Activated CD8-positive, alpha-beta memory T cell treated with anti-CD3 and anti-CD28 coated beads, Interleukin-2, amount 50 U/mL, for 4 hours (primary cell): ENCODE data around the gene ADAMTS17.

Source experiments
- DNase-seq: peaks from one replicate; pipeline ENCODE4 v3.0.0-alpha.2; 2020

The ADAMTS17 gene

GRCh38 chr15:100220058-100220768 is 121.6 kb downstream of the ADAMTS17 start:
- DNase-seq = no peak

DNA sequence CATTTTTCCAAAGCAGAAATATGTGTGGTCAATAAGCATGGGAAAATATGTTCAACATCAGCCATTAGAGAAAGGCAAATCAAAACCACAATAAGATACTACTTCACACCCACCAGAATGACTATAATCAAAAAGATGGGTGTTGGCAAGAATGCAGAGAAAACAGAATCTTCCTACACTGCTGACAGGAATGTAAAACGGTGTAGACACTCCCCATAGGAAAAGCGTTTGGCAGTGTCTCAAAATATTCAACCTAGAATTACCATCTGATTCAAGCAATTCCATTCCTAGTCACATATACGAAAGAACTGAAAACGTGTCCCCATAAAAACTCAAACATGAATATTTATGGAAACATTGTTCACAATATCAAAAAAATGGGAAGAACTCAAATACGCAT is 123.3 kb downstream of the ADAMTS17 start:
- DNase-seq = no peak

DNA sequence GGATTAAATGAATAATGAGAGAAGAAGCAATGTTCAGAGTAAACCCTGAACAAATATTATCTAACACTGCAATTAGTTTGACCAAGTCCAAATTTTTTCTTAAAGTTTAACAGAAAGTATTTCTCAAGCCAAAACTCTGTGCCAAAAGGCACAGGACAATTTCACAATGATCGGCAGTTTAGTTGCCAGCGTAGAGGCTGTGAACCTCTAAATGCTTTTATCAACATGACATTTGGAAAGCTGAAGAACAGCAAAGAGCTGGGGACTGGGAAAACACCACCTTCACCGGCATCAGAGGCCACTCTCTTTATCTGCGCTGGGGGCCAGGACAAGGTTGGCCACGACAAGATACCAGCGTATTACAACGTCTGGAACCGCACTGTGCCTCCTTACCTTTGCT is 125.6 kb downstream of the ADAMTS17 start:
- DNase-seq = no peak

DNA sequence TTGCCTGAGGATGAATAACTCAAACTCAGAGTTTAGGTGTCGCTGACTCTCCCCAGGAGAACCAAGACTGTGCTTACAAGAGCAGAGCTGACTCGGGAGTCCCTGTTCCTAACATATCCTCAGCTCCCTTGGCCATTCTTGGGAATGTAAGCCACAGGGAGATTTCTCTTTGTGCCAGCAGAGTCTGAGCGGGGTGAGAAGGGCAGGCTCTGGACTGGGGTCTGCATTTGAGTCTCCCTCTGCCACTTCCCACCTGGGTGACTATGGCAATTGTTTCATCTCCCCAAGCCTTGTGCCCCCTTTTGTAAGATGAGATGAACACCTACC is 126.0 kb downstream of the ADAMTS17 start:
- no peak for DNase-seq

GRCh38 chr15:100215031-100215842 is 126.5 kb downstream of the ADAMTS17 start:
- DNase-seq = no peak

DNA sequence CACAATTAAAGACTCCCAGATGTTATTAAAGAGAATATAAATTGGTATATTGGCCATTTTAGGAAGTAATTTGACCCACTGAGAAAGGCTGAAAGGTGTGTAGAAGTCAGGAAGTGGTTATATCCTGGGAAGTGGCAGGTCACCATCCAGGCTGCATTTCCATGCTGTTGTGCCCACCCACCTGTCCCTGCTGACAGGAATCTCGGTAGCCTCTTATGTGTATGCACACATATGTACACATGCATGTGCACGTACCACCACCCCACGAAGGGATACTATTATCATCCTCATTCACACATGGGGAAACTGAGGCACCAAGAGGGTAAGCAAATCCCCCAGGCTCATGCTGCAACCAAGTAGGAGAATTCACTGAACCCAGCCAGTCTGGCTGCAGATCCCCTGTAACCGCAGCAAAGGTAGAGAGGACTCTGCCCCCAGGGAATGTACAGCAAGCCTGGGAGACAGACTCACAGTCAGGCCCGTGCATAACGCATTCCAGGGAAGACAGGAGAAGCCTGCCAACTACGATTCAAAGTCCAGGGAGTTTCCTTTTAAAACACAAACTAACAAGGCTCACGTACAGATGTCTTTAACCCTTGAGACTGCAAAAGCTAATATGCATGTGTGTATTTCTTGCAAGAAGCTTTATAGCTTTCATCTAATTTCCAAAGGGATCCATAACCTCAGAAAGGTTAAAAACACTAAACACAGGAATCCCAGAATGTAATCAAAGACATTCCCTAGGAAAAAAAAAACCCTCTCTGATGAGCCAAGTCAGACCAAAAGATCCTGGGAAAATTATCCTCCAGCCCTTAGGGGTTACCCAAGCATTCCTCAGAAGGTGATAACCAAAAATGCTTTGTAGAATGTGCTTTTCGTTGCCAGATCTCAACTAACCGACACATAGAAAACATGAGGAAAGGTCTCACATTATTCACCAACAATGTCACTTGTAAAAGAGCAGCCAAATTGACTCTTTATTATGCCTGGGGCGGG is 129.6 kb downstream of the ADAMTS17 start:
- no peak for DNase-seq

DNA sequence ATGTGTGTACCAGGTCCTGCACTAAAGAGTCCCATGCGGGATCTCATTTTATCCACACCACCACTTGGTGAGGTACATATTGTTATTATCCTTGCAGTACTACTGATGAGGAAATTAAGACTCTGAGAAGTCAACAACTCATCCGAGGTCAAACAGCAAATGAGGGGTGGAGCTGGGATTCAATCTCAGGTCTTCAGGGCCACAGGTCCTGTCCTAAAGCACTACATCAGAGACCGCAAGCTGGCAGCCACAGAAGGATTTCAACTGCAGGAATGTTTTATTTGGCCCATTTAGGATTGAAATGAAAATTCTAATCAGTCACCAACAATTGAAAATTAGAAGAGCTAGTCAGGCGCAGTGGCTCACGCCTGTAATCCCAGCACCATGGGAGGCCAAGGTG is 131.4 kb downstream of the ADAMTS17 start:
- no peak for DNase-seq

DNA sequence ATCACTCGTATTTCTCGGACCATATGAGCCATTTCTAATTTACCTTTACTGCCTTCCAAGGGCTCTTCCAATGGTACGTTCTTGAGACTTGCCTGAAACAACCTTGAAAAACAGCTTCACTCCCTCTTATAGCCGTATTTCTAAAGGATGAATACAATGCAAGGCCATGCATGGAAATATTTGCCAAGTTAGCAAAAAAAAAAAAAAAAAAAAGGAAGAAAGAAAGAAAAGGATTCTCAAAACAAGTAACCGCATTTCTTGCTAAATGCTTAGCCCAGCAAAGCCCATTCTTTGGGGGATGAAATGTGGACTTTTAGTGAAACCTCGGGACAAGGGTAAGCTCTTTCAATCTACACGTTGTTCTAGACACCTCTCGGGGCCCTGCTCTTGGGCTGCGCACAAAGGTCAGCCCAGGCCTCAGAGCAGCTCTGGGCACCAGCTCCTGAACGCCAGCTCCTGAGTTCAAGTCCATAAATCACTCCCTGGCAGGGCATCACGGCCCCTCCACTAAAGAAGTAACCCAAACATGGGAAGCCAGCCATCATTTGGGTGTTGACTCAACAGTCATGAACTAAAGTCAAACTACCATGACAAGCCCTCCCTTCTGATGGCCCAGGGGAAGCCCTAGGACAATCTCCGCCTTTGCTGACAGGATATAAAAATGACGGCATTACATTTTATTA is 132.7 kb downstream of the ADAMTS17 start:
- no peak for DNase-seq

DNA sequence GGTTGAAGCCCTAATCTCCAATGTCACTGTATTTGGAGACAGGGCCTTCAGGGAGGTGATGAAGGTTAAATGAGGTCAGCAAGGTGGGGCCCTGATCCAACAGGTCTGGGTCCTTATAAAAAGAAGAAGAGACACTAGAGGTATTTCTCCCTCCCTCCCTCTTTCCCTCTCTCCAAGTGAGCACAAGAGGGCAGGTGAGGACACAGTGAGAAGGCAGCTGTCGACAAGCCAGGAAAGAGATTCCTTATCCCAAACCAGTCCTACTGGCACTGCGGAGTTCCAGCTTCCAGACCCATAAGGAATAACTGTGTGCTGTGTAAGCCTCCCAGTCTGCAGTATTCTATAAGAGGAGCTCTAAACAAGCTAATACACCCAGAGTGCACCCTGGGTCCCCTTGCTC is 134.7 kb downstream of the ADAMTS17 start:
- DNase-seq = no peak

DNA sequence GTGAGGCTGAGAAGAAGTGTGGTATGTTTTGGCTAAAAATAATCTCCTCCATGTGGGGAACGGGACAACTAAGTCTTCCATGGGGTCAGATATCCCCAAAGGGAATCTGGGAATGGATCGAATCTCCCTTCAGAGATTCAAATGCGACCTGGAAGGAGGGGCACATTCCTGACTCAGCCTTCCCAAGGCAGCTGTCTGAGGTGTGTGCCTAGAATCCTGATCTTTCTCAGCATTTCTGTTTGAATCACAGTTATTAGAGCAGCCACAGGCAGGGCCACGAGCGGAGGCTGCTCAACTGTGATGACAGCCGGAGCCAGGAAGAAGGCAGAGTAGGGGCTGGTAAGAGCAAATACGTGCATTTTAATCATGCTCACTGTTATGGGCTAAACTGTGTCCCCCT is 135.1 kb downstream of the ADAMTS17 start:
- no peak for DNase-seq

DNA sequence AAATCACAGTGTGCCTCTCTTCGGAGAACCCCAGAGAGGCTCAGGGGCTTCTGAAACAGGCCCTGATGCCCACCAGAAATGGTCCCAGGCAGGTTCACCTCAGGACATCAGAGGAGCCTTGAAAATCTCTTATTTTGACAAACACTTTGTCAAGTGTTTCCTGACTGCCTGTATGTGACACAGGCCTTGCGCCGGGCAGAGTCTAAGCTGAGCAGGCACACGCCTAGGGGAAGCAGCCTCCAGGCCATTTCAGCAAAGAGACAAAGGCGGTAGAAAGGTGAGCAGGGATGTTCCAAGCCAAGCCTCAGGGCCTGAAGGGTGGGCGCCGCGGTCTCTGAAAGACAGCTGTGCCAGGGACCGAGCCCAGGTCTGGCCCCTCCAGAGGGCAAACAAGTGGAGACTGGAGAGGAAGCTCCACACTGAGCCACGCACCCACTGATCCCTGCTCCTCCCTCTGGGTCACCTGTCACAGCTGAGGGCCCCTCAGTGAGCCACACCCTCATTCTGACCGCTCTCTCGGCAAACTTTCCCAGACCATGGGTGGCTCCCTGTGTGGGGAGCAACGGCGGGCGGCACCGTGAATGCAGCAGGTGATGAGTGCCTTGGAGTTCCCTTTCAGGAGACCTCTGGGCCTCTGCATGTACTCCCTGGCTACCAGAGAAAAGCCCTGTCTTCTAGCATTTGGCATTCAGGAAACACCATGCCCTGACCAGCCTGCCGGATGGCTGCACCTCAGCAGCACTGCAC is 136.1 kb downstream of the ADAMTS17 start:
- no peak for DNase-seq

DNA sequence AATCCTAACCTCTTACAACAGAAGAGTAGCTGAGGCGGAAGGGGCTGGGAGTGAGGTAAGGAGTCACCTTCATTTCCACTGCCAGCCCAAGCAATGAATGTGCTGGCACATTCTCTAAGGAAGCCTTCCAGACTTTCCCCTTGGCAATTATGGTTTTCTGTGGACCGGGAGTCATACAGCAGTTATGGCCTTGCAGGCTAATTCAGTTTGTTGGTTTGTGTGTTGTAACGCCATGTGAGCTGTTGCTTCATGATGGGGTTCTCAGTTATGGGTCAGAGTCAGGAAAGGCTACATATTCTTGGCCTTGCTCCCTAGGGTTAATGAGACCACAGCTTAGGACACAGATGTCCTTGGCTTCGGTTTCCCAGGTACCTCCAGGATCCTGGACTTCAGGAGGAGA is 137.0 kb downstream of the ADAMTS17 start:
- DNase-seq = no peak

DNA sequence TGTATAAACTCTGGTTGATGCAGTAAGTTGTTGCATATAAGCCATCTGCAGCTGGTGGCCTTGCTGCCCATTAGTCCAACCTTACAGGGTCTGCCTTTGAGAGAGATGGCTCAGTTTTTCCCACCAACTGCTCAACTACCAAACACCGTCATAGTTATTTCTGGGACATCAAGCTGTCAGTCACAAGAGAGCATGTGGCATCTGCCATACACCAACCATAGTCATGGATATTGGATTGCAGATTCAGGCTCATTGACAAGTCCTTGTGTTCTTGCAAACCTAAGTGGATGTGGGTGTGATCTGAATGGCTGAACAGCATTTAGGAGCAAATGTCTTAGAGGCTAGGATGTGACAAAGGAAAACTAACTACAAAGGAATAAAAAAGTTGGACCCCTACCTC is 137.6 kb downstream of the ADAMTS17 start:
- DNase-seq = no peak

- no peak for DNase-seq
Observed at GRCh38 chr15:100202309-100202960, 139.3 kb downstream of the ADAMTS17 start.

GRCh38 chr15:100201376-100202280 is 140.1 kb downstream of the ADAMTS17 start:
- no peak for DNase-seq

GRCh38 chr15:100200287-100200880 is 141.4 kb downstream of the ADAMTS17 start:
- no peak for DNase-seq

DNA sequence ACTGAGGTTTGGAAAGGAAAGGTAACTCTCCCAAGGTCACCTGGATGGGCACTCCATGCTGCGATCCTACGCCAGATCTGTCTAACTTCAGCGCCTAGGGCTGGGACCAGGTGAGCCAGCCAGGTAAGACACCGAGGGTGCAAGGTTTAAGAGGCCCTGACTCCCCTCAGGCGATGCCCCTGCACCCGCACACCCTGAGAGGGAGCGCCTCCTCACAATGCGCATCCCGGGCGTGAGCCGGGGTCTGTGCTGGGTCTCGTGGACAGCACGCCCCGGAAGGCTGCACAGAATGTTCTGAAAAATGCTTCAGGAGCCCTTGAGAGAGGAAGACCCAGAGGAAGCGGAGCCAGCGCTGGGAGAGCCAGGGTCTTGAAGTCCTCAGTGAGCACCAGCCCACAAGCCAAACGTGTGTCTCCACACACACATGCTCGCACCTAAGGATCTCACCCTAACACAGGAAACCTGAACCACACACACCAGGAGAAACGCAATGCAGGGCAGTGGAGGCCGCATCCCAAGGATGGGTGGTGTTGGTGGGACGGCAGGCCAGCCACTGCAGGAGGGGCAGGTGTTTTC is 142.0 kb downstream of the ADAMTS17 start:
- DNase-seq = no peak

DNA sequence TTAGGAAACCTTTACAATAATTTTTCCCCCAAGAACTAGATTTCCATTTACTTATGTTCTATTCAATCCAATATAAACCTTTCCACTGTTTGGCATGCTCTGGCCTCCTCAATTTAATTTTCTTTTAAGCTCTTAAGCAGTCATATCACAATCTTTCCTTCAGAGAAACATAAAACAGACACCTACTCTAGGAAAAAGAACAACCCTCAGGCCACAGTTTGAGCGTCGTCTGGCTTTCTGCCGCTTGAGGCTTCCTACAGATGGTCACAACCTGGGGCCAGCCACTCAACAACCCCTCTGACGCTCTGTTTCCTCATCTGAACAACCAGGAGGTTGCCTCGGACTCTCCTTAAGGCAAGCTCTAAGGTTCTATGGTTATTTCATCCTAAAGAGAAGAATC is 143.3 kb downstream of the ADAMTS17 start:
- no peak for DNase-seq

DNA sequence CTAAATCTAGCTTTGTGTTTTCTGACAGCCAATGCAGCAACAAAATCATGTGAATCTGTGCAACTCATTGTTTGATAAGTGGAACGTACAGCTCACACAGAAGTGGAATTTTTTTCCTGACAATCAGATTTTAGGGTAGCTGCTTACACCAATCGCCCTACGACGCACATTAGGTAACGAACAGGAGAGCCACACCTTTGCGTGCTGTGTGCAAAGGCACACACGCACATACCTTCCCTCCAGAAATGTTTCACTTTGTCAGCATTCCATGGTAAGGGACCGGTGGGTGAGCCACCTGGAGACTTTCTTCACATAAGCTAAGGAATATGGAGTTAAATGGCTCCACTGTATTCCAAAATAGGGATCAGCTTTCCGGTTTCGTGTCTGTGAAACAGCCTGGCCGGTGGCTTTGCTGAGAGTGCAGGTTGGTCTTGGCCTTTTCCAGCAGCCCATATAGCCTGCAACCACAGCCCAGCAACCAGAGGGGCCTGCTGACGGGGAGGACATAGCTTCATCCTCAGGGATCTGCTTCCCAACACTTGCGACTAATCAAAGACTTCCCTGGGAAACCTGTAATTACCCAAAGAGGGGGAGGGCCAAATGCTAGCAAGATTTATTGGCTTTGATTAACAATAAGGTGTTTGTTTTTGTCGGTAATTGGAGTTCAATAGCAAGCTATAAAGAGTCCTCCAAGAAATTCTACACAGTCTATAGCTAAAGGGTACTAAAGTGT is 145.3 kb downstream of the ADAMTS17 start:
- no peak for DNase-seq
